ENCODE data around the gene SLC22A4.
A peak's percentile ranks its signal among the peaks of the same experiment; 100 is the strongest.

Gene SLC22A4

GRCh38 chr5:132376694-132377641 is 82.8 kb downstream of the SLC22A4 start:
- peak in 11 of 14 donors; percentile 33 to 92 (median 68) for DNase-seq

GRCh38 chr5:132377738-132378137 is 83.5 kb downstream of the SLC22A4 start:
- peak in 1 of 14 donors; percentile 57 for DNase-seq

- DNase-seq: no peak
Observed at GRCh38 chr5:132378580-132378979, 84.4 kb downstream of the SLC22A4 start.

- DNase-seq: no peak
Observed at GRCh38 chr5:132380047-132380446, 85.9 kb downstream of the SLC22A4 start.

- no peak for DNase-seq
Observed at GRCh38 chr5:132380741-132381140, 86.5 kb downstream of the SLC22A4 start.

- DNase-seq: no peak
Observed at GRCh38 chr5:132381614-132382013, 87.4 kb downstream of the SLC22A4 start.

GRCh38 chr5:132383261-132383660 is 89.1 kb downstream of the SLC22A4 start:
- DNase-seq: no peak

- no peak for DNase-seq
Observed at GRCh38 chr5:132383984-132384383, 89.8 kb downstream of the SLC22A4 start.

- DNase-seq: no peak
Observed at GRCh38 chr5:132384506-132385050, 90.4 kb downstream of the SLC22A4 start.

- DNase-seq: peak in 8 of 14 donors; percentile 23 to 63 (median 44)
Observed at GRCh38 chr5:132385326-132386105, 91.3 kb downstream of the SLC22A4 start.

GRCh38 chr5:132386644-132387286 is 92.6 kb downstream of the SLC22A4 start:
- DNase-seq: peak in 11 of 14 donors; percentile 25 to 61 (median 46)

GRCh38 chr5:132387640-132388117 is 93.5 kb downstream of the SLC22A4 start:
- peak in 3 of 14 donors; percentile 27 to 52 (median 34) for DNase-seq

GRCh38 chr5:132388244-132389050 is 94.3 kb downstream of the SLC22A4 start:
- DNase-seq: no peak

GRCh38 chr5:132389051-132389331 is 94.8 kb downstream of the SLC22A4 start:
- no peak for DNase-seq

- DNase-seq: peak in 1 of 14 donors; percentile 61
Observed at GRCh38 chr5:132389585-132390286, 95.5 kb downstream of the SLC22A4 start.

- no peak for DNase-seq
Observed at GRCh38 chr5:132391247-132391646, 97.1 kb downstream of the SLC22A4 start.

- no peak for DNase-seq
Observed at GRCh38 chr5:132391870-132392269, 97.7 kb downstream of the SLC22A4 start.

- DNase-seq: no peak
Observed at GRCh38 chr5:132392411-132392810, 98.2 kb downstream of the SLC22A4 start.

- no peak for DNase-seq
Observed at GRCh38 chr5:132392978-132393825, 99.0 kb downstream of the SLC22A4 start.
